HL-60 (cell line): ENCODE results near the gene GOLPH3.
"Not testable (repeated sequence)": the region's sequence is repeated elsewhere in the genome, so short reads cannot be mapped to it uniquely, and the experiment has no call there.

Source experiments
- DNase-seq, 2 experiments: peaks; one replicate each; pipeline ENCODE4 v3.0.0-alpha.2; 2010 to 2020; ENCODE audit warnings: low read depth in 1 of 2, low spot score in 1 of 2
- H3K27ac ChIP-seq: fragments of 250-450 bp; sonication (Bioruptor Pico); replicated peaks from 2 replicates; pipeline ENCODE4 v1.5.1; 2020; ENCODE audit warnings: mild to moderate bottlenecking, moderate library complexity
- H3K27me3 ChIP-seq: fragments of 250-450 bp; sonication (Bioruptor Pico); 2 replicates; pipeline ENCODE4 v1.5.1; 2021; ENCODE audit warnings: mild to moderate bottlenecking, moderate library complexity; ENCODE audit not compliant: insufficient read depth, poor library complexity, severe bottlenecking
- H3K4me3 ChIP-seq: replicated peaks from 2 replicates; pipeline ENCODE4 v1.5.1; 2011; ENCODE audit warnings: mild to moderate bottlenecking, control low read depth, low read length; ENCODE audit not compliant: insufficient read depth
- GABPA ChIP-seq: IDR thresholded peaks from 2 replicates; pipeline ENCODE4 v1.6.1; 2012; ENCODE audit warnings: low read depth
- POLR2AphosphoS5 ChIP-seq: IDR thresholded peaks from 2 replicates; pipeline ENCODE4 v1.6.1; 2012; ENCODE audit warnings: low read depth
- SPI1 ChIP-seq: IDR thresholded peaks from 2 replicates; pipeline ENCODE4 v1.6.1; 2012; ENCODE audit warnings: low read depth, mild to moderate bottlenecking, borderline replicate concordance
- long read RNA-seq: library from polyadenylated mRNA; unstranded; transcript quantifications from one replicate; pipeline ENCODE4 v2.0.0, GENCODE V29; 2020
- TF ChIP-seq, protein P1 (sequence below): IDR thresholded peaks from 2 replicates; pipeline ENCODE4 v1.6.1; 2012; ENCODE audit warnings: low read depth; ENCODE audit not compliant: insufficient replicate concordance
- TF ChIP-seq, protein P2 (sequence below): IDR thresholded peaks from one replicate; pipeline ENCODE4 v1.5.1; 2011; ENCODE audit warnings: low read length, control low read depth, inconsistent platforms; ENCODE audit not compliant: insufficient read depth

Gene GOLPH3
- long read RNA-seq, transcript GOLPH3-201 (4 exons, 2,721 nt), result major isoform, 10 of 19 reads
- long read RNA-seq, partial matches to known transcripts, result 0 of 19 reads
- long read RNA-seq, other reads (novel, unspliced or antisense), result 9 of 19 reads

GRCh38 chr5:32174011-32174870 is at the start of gene GOLPH3:
Gene GOLPH3, minus strand, starts transcription at chr5:32174319. Its CDS starts 285 bp downstream, at chr5:32174034.
- peak; percentile 78 to 92 for DNase-seq
- peak within 1 kb of the TSS; percentile 69 for H3K4me3 ChIP-seq

DNA sequence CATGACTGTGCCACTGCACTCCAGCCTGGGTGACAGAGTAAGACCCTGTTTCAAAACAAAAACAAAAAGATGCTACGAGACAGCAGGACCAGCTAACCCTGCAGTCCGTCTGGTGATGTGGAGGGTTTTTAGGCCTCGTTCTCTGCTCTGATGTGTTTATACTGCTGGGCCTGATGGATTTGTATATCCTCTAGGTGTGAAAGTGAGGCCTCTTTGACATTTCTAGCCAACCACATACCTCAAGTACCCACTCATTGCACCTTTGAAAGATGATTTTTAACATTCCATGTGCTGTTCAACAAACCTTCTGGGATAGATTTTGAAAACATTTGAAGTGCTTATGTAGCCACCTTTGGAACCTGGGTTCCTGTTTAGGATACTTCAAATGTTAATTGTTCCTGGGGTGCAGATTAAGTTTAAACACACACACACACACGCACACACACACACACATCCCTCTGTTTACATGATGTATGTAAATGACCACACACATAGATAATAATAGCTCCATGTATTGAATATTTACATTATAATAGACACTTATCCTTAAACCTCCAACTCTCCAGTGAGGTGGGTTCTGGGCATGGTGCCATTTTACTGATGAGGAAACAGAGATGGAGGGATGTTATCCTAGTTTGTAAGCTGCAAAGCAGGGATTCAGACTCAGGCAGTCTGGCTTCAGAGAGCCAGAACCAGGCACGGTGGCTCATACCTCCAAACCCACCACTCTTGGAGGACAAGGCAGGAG is 48.8 kb upstream of the GOLPH3 start:
- TF ChIP-seq, protein P1, sequence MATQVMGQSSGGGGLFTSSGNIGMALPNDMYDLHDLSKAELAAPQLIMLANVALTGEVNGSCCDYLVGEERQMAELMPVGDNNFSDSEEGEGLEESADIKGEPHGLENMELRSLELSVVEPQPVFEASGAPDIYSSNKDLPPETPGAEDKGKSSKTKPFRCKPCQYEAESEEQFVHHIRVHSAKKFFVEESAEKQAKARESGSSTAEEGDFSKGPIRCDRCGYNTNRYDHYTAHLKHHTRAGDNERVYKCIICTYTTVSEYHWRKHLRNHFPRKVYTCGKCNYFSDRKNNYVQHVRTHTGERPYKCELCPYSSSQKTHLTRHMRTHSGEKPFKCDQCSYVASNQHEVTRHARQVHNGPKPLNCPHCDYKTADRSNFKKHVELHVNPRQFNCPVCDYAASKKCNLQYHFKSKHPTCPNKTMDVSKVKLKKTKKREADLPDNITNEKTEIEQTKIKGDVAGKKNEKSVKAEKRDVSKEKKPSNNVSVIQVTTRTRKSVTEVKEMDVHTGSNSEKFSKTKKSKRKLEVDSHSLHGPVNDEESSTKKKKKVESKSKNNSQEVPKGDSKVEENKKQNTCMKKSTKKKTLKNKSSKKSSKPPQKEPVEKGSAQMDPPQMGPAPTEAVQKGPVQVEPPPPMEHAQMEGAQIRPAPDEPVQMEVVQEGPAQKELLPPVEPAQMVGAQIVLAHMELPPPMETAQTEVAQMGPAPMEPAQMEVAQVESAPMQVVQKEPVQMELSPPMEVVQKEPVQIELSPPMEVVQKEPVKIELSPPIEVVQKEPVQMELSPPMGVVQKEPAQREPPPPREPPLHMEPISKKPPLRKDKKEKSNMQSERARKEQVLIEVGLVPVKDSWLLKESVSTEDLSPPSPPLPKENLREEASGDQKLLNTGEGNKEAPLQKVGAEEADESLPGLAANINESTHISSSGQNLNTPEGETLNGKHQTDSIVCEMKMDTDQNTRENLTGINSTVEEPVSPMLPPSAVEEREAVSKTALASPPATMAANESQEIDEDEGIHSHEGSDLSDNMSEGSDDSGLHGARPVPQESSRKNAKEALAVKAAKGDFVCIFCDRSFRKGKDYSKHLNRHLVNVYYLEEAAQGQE, result no peak
- TF ChIP-seq GABPA, result no peak
- no peak for TF ChIP-seq POLR2AphosphoS5
- no peak for TF ChIP-seq SPI1
- TF ChIP-seq, protein P2, sequence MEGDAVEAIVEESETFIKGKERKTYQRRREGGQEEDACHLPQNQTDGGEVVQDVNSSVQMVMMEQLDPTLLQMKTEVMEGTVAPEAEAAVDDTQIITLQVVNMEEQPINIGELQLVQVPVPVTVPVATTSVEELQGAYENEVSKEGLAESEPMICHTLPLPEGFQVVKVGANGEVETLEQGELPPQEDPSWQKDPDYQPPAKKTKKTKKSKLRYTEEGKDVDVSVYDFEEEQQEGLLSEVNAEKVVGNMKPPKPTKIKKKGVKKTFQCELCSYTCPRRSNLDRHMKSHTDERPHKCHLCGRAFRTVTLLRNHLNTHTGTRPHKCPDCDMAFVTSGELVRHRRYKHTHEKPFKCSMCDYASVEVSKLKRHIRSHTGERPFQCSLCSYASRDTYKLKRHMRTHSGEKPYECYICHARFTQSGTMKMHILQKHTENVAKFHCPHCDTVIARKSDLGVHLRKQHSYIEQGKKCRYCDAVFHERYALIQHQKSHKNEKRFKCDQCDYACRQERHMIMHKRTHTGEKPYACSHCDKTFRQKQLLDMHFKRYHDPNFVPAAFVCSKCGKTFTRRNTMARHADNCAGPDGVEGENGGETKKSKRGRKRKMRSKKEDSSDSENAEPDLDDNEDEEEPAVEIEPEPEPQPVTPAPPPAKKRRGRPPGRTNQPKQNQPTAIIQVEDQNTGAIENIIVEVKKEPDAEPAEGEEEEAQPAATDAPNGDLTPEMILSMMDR, result no peak
- no peak for DNase-seq
- no peak overlapping the region for H3K4me3 ChIP-seq
- H3K27me3 ChIP-seq, result no peaks in the 10 kb centered on the region
- H3K27ac ChIP-seq, result no peak overlapping the region

More at GRCh38 chr5:32174011-32174870, at the start of gene GOLPH3:
- TF ChIP-seq, protein P2, result no peak
- TF ChIP-seq SPI1 (no peak), GABPA (peak; percentile 70), POLR2AphosphoS5 (peak; percentile 95)
- TF ChIP-seq, protein P1, result peak; percentile 9
- Histone ChIP-seq H3K27me3 (no peaks in the 10 kb centered on the region), H3K27ac (peak within 1 kb of the TSS; percentile 97)

DNA sequence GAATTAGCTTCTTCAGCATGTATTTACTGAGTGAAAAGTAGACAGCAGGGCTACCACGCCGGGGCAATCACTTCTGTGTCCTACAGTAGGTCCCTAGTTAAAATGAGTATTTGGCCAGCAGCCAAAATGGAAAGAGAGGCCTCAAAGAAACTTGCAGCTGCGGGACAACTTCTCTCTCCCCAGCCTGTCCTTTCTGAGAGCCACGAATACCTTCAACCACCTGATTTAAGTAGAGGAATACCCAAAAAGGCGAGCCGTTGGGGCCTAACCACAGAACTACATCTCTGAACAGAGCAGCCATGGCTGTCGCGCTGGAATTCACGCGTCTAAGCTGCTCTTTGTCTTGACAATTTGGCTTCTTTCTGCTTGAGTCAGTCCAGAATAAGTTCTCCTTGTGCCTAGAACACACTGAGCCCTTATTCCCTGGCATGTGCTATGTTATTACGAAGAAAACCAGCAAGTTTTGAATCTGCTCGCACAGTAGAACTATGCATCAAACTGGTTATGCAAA is 43.8 kb upstream of the GOLPH3 start:
- no peaks in the 10 kb centered on the region for H3K27me3 ChIP-seq
- peak in 1 of 2 experiments; percentile 82 for DNase-seq
- peak overlapping the region; percentile 70 for H3K27ac ChIP-seq
- no peak overlapping the region for H3K4me3 ChIP-seq
- TF ChIP-seq, protein P2, result no peak
- TF ChIP-seq SPI1, result no peak
- no peak for TF ChIP-seq GABPA
- TF ChIP-seq, protein P1, result no peak
- peak; percentile 60 for TF ChIP-seq POLR2AphosphoS5

DNA sequence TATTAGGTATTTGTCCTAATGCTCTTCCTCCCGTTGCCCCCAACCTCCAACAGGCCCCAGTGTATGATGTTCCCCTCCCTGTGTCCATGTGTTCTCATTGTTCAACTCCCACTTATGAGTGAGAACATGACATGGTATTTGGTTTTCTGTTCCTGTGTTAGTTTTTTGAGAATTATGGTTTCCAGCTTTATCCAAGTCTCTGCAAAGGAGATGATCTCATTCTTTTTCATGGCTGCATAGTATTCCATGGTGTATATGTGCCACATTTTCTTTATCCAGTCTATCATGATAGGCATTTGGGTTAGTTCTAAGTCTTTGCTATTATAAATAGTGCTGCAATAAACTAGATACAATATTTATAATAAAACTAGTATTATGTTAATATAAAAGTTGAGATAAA is 40.2 kb upstream of the GOLPH3 start:
- not testable (repeated sequence) for DNase-seq, H3K27me3 ChIP-seq, H3K4me3 ChIP-seq, H3K27ac ChIP-seq
